T-helper 9 cell (primary cell): Measurements from ENCODE around the gene IER5.

Experiments used
- DNase-seq: peaks from one replicate; pipeline ENCODE4 v3.0.0-alpha.2; 2020

The IER5 gene

GRCh38 chr1:181135815-181136737 is 47.6 kb downstream of the IER5 start:
- no peak for DNase-seq

GRCh38 chr1:181136738-181137122 is 48.2 kb downstream of the IER5 start:
- DNase-seq, result no peak

- DNase-seq, result no peak
Observed at GRCh38 chr1:181137217-181137743, 48.8 kb downstream of the IER5 start.

GRCh38 chr1:181139631-181140061 is 51.1 kb downstream of the IER5 start:
- DNase-seq, result no peak

GRCh38 chr1:181140398-181140797 is 51.9 kb downstream of the IER5 start:
- DNase-seq, result no peak

GRCh38 chr1:181140891-181141290 is 52.4 kb downstream of the IER5 start:
- DNase-seq, result no peak

- no peak for DNase-seq
Observed at GRCh38 chr1:181141431-181141910, 53.0 kb downstream of the IER5 start.
